CMK (cell line): ENCODE data around the gene INCENP.
A peak's percentile ranks its signal among the peaks of the same experiment; 100 is the strongest.
"Not testable (repeated sequence)": the region's sequence is repeated elsewhere in the genome, so short reads cannot be mapped to it uniquely, and the experiment has no call there.

ENCODE experiments used
- DNase-seq: peaks from one replicate; pipeline ENCODE4 v3.0.0-alpha.2; 2010; ENCODE audit warnings: low read depth

The INCENP gene

GRCh38 chr11:62123669-62124185, at the start of gene INCENP:
Gene INCENP (plus strand): TSS chr11:62124011. CDS start chr11:62128162, 4,151 bp downstream.
- DNase-seq, result peak; percentile 89

- DNase-seq, result no peak
These were observed 48.4 kb upstream of the INCENP start for GRCh38 chr11:62075438-62075837.

- DNase-seq, result no peak
These were observed 46.7 kb upstream of the INCENP start for GRCh38 chr11:62077132-62077531.

- peak; percentile 18 for DNase-seq
These were observed 42.2 kb upstream of the INCENP start for GRCh38 chr11:62081378-62082291.

GRCh38 chr11:62082292-62082657, 41.5 kb upstream of the INCENP start:
- no peak for DNase-seq

- not testable (repeated sequence) for DNase-seq
These were observed 39.0 kb upstream of the INCENP start for GRCh38 chr11:62084801-62085200.

- DNase-seq, result no peak
These were observed 36.1 kb upstream of the INCENP start for GRCh38 chr11:62087694-62088093.

GRCh38 chr11:62088331-62088933, 35.4 kb upstream of the INCENP start:
- DNase-seq, result no peak

- no peak for DNase-seq
These were observed 20.7 kb upstream of the INCENP start for GRCh38 chr11:62103141-62103540.

- no peak for DNase-seq
These were observed 19.8 kb upstream of the INCENP start for GRCh38 chr11:62103986-62104385.

GRCh38 chr11:62104816-62105653, 18.8 kb upstream of the INCENP start:
- DNase-seq, result peak; percentile 45

- no peak for DNase-seq
These were observed 18.1 kb upstream of the INCENP start for GRCh38 chr11:62105667-62106191.

- DNase-seq, result no peak
These were observed 15.6 kb upstream of the INCENP start for GRCh38 chr11:62108017-62108750.

- DNase-seq, result no peak
These were observed 14.8 kb upstream of the INCENP start for GRCh38 chr11:62108971-62109404.

GRCh38 chr11:62115085-62115694, 8.6 kb upstream of the INCENP start:
- no peak for DNase-seq

GRCh38 chr11:62116451-62116850, 7.4 kb upstream of the INCENP start:
- no peak for DNase-seq

GRCh38 chr11:62119569-62119968, 4.2 kb upstream of the INCENP start:
- no peak for DNase-seq

- no peak for DNase-seq
These were observed 3.8 kb upstream of the INCENP start for GRCh38 chr11:62120001-62120400.

- DNase-seq, result no peak
These were observed 3.4 kb upstream of the INCENP start for GRCh38 chr11:62120431-62120830.

GRCh38 chr11:62122076-62122475, 1.7 kb upstream of the INCENP start:
- DNase-seq, result no peak
